Breast epithelium (tissue), 4 donors: ENCODE results near the gene MR1. TPM values are rescaled to one million over a fixed set of nuclear protein-coding genes. Genes with fewer than 3 reads are reported as not detected.

Experiments used
- DNase-seq, 2 donors: peaks; one replicate each; pipeline ENCODE4 v3.0.0-alpha.2; 2019; ENCODE audit warnings: low spot score in 2 of 2
- H3K27ac ChIP-seq, 2 donors: fragments of 200-600 bp; sonication (generic) in 1 of 2; one replicate each; pipeline ENCODE4 v1.5.1; 2016 to 2019; ENCODE audit warnings: mild to moderate bottlenecking in 1 of 2
- H3K27me3 ChIP-seq, 2 donors: fragments of 200-600 bp; sonication (generic) in 1 of 2; one replicate each; pipeline versions ENCODE4 v1.5.1 to v1.6.0; 2017 to 2019; ENCODE audit warnings: control low read depth in 1 of 2, mild to moderate bottlenecking in 1 of 2
- H3K36me3 ChIP-seq: fragments of 200-600 bp; one replicate; pipeline ENCODE4 v1.5.1; 2019
- H3K4me1 ChIP-seq, 2 donors: fragments of 200-600 bp; sonication (generic); one replicate each; pipeline ENCODE4 v1.5.1; 2016 to 2019; ENCODE audit warnings: control low read depth in 1 of 2
- H3K4me3 ChIP-seq, 3 donors: fragments of 200-600 bp; sonication (generic); 1 replicate in 2 of 3; 2 replicates in 1 of 3; pipeline ENCODE4 v1.5.1; 2016 to 2019; ENCODE audit warnings: mild to moderate bottlenecking in 3 of 3, moderate library complexity in 2 of 3
- H3K9me3 ChIP-seq, 2 donors: fragments of 200-600 bp; sonication (generic) in 1 of 2; one replicate each; pipeline ENCODE4 v1.5.1; 2016 to 2019; ENCODE audit warnings: control low read depth in 1 of 2
- POLR2A ChIP-seq: fragments of 450-650 bp; IDR thresholded peaks from one replicate; pipeline ENCODE4 v1.6.1; 2016; ENCODE audit warnings: antibody characterized with exemption, mild to moderate bottlenecking, moderate library complexity
- POLR2AphosphoS5 ChIP-seq, 3 donors: sonication (generic); formaldehyde crosslinking; IDR thresholded peaks; one replicate each; pipeline ENCODE4 v1.6.1; 2017; ENCODE audit warnings: antibody characterized with exemption in 3 of 3
- intact Hi-C: fragments of 100-400 bp; cut with DNase I; formaldehyde crosslinking; loops from one replicate; pipeline ENCODE4 v1.15.1; 2023; ENCODE audit warnings: low total_unique reads
- total RNA-seq, 3 donors: library from RNA; depleted of rRNA; stranded (reverse); fragments of >200 nt; gene quantifications; one replicate each; pipeline ENCODE4 v1.1.0, GENCODE V29; 2016
- TF ChIP-seq, protein P1 (sequence below), 3 donors: fragments of 450-650 bp; IDR thresholded peaks; one replicate each; pipeline ENCODE4 v1.5.1; 2016 to 2017; ENCODE audit warnings: antibody characterized with exemption in 3 of 3, mild to moderate bottlenecking in 3 of 3, moderate library complexity in 3 of 3

The MR1 gene
- total RNA-seq, 3 donors from 2014 or later, result 12.8 to 23.4 (median 15.2) TPM

DNA sequence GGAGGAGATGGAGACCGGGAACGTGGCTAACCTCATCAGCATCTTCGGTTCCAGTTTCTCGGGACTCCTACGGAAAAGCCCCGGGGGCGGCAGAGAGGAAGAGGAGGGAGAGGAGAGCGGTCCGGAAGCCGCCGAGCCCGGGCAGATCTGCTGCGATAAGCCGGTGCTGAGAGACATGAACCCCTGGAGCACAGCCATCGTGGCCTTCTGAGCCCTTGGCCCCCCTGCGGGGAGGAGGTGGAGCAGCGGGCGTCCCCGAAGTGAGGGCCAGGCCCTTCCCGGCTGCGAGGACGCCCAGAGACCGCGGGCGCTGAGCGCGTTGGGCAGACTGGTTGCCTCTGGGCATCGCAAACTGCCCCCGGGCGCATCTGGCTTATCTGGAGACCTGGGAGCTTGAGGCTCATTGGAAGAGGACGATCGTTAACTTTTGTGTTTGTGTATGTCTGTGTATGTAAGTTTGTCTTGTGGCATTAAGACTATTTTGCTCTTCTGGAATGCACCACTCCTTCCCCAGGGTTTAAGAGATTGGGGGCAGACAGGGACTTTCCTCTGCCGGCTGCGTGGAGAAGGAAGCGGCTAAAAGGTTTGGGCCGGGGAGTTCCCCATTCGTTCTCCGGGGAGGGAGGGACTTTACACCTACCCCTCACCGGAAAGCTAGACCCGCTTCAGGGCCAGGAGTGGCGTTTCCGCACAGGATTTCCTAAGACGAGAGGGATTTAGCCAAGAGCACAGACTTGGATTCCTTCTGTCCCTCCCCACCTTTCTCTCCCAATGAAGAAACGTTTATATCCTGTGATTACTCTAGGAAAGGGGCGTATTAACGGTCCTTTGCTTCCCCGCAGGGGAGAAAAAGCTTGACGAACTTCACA is 56.1 kb downstream of the MR1 start:
- Histone ChIP-seq H3K4me1 (peaks cover 0 to 9% of the 10 kb centered on the region in 2 donors), H3K27me3 (no peaks in the 10 kb centered on the region), H3K27ac (peak overlapping the region; percentile 92 to 96), H3K9me3 (no peaks in the 10 kb centered on the region), H3K4me3 (peak overlapping the region; percentile 85 to 87 (median 86)), H3K36me3 (no peaks in the 10 kb centered on the region)
- TF ChIP-seq POLR2AphosphoS5 (IDR thresholded peaks at IDR 0.05), result peak; percentile 66 to 76 (median 71)
- TF ChIP-seq, protein P1, sequence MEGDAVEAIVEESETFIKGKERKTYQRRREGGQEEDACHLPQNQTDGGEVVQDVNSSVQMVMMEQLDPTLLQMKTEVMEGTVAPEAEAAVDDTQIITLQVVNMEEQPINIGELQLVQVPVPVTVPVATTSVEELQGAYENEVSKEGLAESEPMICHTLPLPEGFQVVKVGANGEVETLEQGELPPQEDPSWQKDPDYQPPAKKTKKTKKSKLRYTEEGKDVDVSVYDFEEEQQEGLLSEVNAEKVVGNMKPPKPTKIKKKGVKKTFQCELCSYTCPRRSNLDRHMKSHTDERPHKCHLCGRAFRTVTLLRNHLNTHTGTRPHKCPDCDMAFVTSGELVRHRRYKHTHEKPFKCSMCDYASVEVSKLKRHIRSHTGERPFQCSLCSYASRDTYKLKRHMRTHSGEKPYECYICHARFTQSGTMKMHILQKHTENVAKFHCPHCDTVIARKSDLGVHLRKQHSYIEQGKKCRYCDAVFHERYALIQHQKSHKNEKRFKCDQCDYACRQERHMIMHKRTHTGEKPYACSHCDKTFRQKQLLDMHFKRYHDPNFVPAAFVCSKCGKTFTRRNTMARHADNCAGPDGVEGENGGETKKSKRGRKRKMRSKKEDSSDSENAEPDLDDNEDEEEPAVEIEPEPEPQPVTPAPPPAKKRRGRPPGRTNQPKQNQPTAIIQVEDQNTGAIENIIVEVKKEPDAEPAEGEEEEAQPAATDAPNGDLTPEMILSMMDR (IDR thresholded peaks at IDR 0.05), result peak; percentile 22 to 32 (median 28)
- TF ChIP-seq POLR2A, result peak; percentile 31
- intact Hi-C loops, result loop anchor here (2.0 to 10.0 kb wide), 2 partner anchors 53 to 55 kb away; partner anchors contain the start of gene MR1
- DNase-seq, result peak; percentile 66 to 70

DNA sequence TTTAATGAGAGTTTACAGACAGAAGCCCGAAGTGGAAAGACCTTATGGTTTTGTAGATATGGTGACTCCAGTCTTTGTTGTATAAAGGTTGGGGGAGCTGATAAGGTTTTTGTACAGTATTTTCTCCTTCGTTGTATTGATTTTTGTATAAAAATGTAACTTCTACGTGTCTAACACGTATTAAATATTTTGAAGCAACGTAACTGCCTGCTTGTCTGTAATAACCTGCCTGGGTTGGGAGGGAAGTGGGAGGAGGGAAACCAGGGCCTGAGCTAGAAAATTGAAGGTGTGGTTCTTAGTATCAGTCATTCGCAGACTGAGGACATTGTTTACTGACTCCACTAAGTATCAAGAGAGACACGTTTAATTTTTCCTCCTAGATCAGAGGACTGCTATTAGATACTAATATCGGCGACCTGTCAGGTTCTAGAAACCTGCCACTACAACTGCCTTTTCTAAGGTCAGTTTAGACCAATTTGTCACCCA is 56.9 kb downstream of the MR1 start:
- no peak for TF ChIP-seq POLR2A
- no peak for TF ChIP-seq POLR2AphosphoS5 (IDR thresholded peaks at IDR 0.05)
- TF ChIP-seq, protein P1 (IDR thresholded peaks at IDR 0.05), result no peak
- Histone ChIP-seq H3K4me1 (peaks cover 0 to 14% of the 10 kb centered on the region in 2 donors), H3K4me3 (peak overlapping the region; percentile 85 to 87 (median 86)), H3K9me3 (no peaks in the 10 kb centered on the region), H3K36me3 (no peaks in the 10 kb centered on the region), H3K27me3 (no peaks in the 10 kb centered on the region), H3K27ac (peak overlapping the region; percentile 92 to 96)
- intact Hi-C loops, result no loop called here
- DNase-seq, result no peak

DNA sequence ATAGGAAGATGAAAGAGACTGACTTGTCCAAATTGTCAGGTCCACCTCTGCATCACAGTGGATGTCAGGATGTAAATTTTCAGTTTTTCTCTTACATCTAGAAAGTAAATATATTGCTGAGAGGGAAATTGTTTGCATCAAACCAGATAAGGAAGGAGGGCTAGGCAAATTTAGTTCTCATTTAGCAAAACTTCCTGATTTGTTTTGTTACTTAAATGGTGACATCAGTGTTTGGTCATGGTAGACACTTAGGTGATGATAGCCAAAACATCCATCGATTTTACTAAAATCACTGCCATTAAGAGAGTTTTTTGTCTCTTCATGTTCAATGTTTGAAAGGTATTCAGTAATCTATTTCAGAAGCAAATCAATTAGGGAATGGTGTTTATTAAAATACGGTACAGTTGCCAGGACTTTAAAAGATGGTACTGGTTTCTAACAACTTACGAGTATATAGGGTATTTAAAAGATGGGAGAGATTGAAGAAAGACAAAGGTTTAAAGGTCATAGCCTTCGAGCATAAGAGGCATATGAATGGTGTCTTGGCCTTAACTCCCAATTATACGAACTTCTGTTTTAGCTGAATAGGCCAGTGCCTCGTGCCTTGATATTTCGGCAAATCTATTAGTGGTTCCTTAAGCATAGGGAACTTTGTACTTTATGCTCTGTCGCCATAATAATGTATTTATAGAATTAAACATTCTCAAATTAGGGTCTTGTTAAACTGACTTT is 57.7 kb downstream of the MR1 start:
- peaks cover 0 to 14% of the 10 kb centered on the region in 2 donors for H3K4me1 ChIP-seq
- H3K9me3 ChIP-seq, result no peaks in the 10 kb centered on the region
- no peaks in the 10 kb centered on the region for H3K36me3 ChIP-seq
- no peaks in the 10 kb centered on the region for H3K27me3 ChIP-seq
- intact Hi-C loops, result no loop called here
- TF ChIP-seq, protein P1 (IDR thresholded peaks at IDR 0.05), result no peak
- no peak for TF ChIP-seq POLR2AphosphoS5 (IDR thresholded peaks at IDR 0.05)
- no peak for TF ChIP-seq POLR2A
- no peak for DNase-seq
- H3K4me3 ChIP-seq, result peak overlapping the region; percentile 85 to 87 (median 86)
- peak overlapping the region in 1 of 2 donors; percentile 96 for H3K27ac ChIP-seq

DNA sequence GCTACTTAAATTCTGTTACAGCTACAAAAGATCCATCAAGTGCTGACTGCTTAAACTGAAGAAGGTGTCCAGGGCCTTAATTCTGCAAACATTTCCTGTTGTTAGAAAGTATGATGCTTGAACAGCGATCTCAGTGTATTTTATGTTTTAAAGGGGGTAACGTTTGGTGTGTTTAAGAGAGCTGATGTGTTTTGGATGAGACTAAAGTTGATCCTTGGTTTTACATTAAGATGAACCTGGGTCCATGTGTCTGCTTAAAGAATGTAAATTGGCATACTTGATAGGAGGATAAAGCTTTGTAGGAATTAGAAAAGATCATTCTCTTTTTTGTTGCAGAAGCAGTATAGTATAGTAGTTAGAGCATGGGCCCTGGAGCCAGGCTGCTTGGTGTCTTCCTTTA is 58.3 kb downstream of the MR1 start:
- no peak overlapping the region for H3K27ac ChIP-seq
- H3K27me3 ChIP-seq, result no peaks in the 10 kb centered on the region
- no peak for DNase-seq
- intact Hi-C loops, result no loop called here
- no peaks in the 10 kb centered on the region for H3K9me3 ChIP-seq
- peaks cover under 1 to 14% of the 10 kb centered on the region in 2 donors for H3K4me1 ChIP-seq
- peak overlapping the region in 2 of 3 donors; percentile 86 to 87 for H3K4me3 ChIP-seq
- TF ChIP-seq POLR2AphosphoS5 (IDR thresholded peaks at IDR 0.05) (no peak), POLR2A (no peak)
- TF ChIP-seq, protein P1 (IDR thresholded peaks at IDR 0.05), result no peak
- no peaks in the 10 kb centered on the region for H3K36me3 ChIP-seq
